PC-9 (cell line): ENCODE results near the gene ALDH9A1. TPM values are rescaled to one million over a fixed set of nuclear protein-coding genes. Genes with fewer than 3 reads are reported as not detected.

Source experiments
- BruUV-seq: library from RNA; stranded (reverse); fragments of 400-500 nt; replicated peaks from 2 replicates; lab custom pipeline; 2021; lab: Mats Ljungman, UMichigan
- CTCF ChIA-PET: fragments of 300-600 bp; sonication (Branson Sonifier 250); formaldehyde crosslinking; loops from one replicate; lab custom pipeline; 2022; ENCODE audit warnings: antibody characterized with exemption; lab: Charles Lee
- POLR2A ChIA-PET: fragments of 300-600 bp; sonication (Branson Sonifier 250); formaldehyde crosslinking; loops from one replicate; lab custom pipeline; 2022; ENCODE audit warnings: antibody characterized with exemption; ENCODE audit not compliant: unreplicated experiment; lab: Charles Lee
- DNase-seq, 2 experiments: peaks; one replicate each; pipeline versions ENCODE4 v3.0.0 to v3.0.0-alpha.2; 2015 to 2022; ENCODE audit warnings: mixed read lengths in 1 of 2
- H2AFZ ChIP-seq: fragments of 200-600 bp; sonication (generic); 2 replicates; pipeline ENCODE4 v1.8.1; 2017; ENCODE audit warnings: antibody characterized with exemption
- H3F3A ChIP-seq: fragments of 200-600 bp; sonication (generic); 2 replicates; pipeline ENCODE4 v1.8.1; 2017; ENCODE audit warnings: antibody characterized with exemption, mild to moderate bottlenecking, low read depth; ENCODE audit not compliant: insufficient read depth
- H3K27ac ChIP-seq: fragments of 200-600 bp; sonication (generic); 2 replicates; pipeline ENCODE4 v1.6.1; 2016; ENCODE audit warnings: mixed run types
- H3K27me3 ChIP-seq: fragments of 200-600 bp; sonication (generic); 2 replicates; pipeline ENCODE4 v1.6.1; 2016; ENCODE audit warnings: low read depth, mixed run types; ENCODE audit not compliant: insufficient read depth
- H3K36me3 ChIP-seq: fragments of 200-600 bp; sonication (generic); 2 replicates; pipeline ENCODE4 v1.6.1; 2016; ENCODE audit warnings: low read depth, mixed run types
- H3K4me1 ChIP-seq: fragments of 200-600 bp; sonication (generic); replicated peaks from 2 replicates; pipeline ENCODE4 v1.6.1; 2016; ENCODE audit warnings: mixed run types; ENCODE audit not compliant: insufficient read depth
- H3K4me2 ChIP-seq: fragments of 200-600 bp; sonication (generic); 2 replicates; pipeline ENCODE4 v1.6.1; 2017; ENCODE audit warnings: mixed run types
- H3K4me3 ChIP-seq: fragments of 200-600 bp; sonication (generic); 2 replicates; pipeline ENCODE4 v1.6.1; 2016; ENCODE audit warnings: mixed run types
- H3K79me2 ChIP-seq: fragments of 200-600 bp; sonication (generic); 2 replicates; pipeline ENCODE4 v1.6.1; 2017; ENCODE audit warnings: low read depth, mixed run types
- H3K9me2 ChIP-seq: fragments of 200-600 bp; sonication (generic); 2 replicates; pipeline ENCODE4 v1.8.1; 2017; ENCODE audit warnings: mild to moderate bottlenecking; ENCODE audit not compliant: insufficient read depth
- H3K9me3 ChIP-seq: fragments of 200-600 bp; sonication (generic); 2 replicates; pipeline ENCODE4 v1.8.1; 2016; ENCODE audit warnings: low read depth; ENCODE audit not compliant: insufficient read depth
- H4K20me1 ChIP-seq: fragments of 200-600 bp; sonication (generic); 2 replicates; pipeline ENCODE4 v1.8.1; 2017; ENCODE audit not compliant: insufficient read depth
- EZH2 ChIP-seq: fragments of 200-600 bp; sonication (generic); IDR thresholded peaks from 2 replicates; pipeline ENCODE4 v1.8.0; 2017; ENCODE audit warnings: antibody characterized with exemption, low read depth
- intact Hi-C: fragments of 100-400 bp; cut with micrococcal nuclease; formaldehyde crosslinking; loops from one replicate; pipeline ENCODE4 v1.10.0; 2022; ENCODE audit not compliant: unreplicated experiment
- total RNA-seq: library from RNA; stranded (reverse); gene quantifications from 2 replicates; pipeline ENCODE4 v1.2.3, GENCODE V29; 2021
- TF ChIP-seq, protein P1 (sequence below): fragments of 200-600 bp; sonication (generic); conservative IDR thresholded peaks from 2 replicates; pipeline ENCODE4 v1.6.1; 2017; ENCODE audit warnings: mixed run types, antibody characterized with exemption, mild to moderate bottlenecking, moderate library complexity

Gene ALDH9A1
- total RNA-seq, 1 experiment from 2014 or later, result 42.5 TPM

DNA sequence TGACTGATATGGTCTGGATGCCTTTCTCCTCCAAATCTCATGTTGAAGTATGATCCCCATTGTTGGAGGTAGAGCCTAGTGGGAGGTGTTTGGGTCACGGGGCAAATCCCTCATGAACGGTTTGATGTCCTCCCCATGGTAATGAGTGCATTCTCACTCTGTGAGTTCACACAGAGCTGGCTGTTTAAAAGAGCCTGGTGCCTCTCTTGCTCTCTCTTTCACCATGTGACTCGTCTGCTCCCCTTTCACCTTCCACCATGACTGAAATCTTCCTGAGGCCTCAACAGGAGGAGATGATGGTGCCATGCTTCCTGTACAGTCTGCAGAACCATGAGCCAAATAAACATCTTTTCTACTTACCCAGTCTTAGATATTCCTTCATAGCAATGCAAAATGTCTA lies 30.2 kb downstream of the ALDH9A1 start:
- no peak overlapping the region for H3K4me2 ChIP-seq
- intact Hi-C loops, result no loop called here

DNA sequence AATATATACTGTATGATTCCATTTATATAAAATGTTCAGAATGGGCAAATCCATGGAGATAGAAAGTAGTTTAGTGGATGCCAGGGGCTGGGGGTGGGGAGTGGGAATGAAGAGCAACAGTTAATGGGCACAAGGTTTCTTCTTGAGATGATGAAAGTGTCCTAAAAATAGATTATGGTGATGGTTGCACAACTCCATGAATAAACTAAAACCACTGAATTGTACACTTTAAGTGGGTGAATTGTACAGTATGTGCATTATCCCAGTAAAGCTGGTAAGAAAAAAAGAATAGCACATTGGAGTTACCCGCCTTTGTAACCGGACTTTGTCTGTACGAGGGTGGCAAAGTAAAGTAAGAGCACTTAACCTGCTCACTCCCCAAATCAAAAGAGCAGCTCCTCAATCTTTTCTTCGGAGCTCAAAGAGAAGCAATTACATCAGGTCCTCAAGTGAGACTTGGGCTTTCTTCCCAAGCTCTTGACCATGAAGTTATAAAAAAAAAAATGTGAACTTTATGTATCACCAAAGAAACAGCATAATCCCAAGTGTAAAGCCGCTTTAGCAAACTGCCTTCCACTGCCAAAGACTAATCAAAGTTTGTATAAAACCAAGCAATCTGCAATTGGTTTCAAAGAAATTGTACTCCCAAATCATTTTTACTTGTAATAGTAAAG lies 32.1 kb downstream of the ALDH9A1 start:
- Histone ChIP-seq H4K20me1 (no peaks in the 10 kb centered on the region), H3F3A (no peaks in the 10 kb centered on the region), H3K36me3 (peaks cover 4% of the 10 kb centered on the region; the same call in 1 of the 2 replicates), H3K4me2 (no peak overlapping the region), H3K9me3 (no peaks in the 10 kb centered on the region), H3K4me1 (no peaks in the 10 kb centered on the region), H2AFZ (no peak overlapping the region), H3K27ac (no peak overlapping the region), H3K27me3 (no peaks in the 10 kb centered on the region), H3K79me2 (no peaks in the 10 kb centered on the region), H3K4me3 (no peak overlapping the region), H3K9me2 (no peaks in the 10 kb centered on the region)
- TF ChIP-seq EZH2, result no peak
- TF ChIP-seq, protein P1, sequence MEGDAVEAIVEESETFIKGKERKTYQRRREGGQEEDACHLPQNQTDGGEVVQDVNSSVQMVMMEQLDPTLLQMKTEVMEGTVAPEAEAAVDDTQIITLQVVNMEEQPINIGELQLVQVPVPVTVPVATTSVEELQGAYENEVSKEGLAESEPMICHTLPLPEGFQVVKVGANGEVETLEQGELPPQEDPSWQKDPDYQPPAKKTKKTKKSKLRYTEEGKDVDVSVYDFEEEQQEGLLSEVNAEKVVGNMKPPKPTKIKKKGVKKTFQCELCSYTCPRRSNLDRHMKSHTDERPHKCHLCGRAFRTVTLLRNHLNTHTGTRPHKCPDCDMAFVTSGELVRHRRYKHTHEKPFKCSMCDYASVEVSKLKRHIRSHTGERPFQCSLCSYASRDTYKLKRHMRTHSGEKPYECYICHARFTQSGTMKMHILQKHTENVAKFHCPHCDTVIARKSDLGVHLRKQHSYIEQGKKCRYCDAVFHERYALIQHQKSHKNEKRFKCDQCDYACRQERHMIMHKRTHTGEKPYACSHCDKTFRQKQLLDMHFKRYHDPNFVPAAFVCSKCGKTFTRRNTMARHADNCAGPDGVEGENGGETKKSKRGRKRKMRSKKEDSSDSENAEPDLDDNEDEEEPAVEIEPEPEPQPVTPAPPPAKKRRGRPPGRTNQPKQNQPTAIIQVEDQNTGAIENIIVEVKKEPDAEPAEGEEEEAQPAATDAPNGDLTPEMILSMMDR, result no peak
- CTCF ChIA-PET, result no interaction called here
- no peak for DNase-seq
- POLR2A ChIA-PET, result no interaction called here
- intact Hi-C loops, result no loop called here
- no TSS peak for BruUV-seq

More for the DNA sequence above, 30.2 kb downstream of the ALDH9A1 start:
- Histone ChIP-seq H3K4me3 (no peak overlapping the region), H3K4me1 (no peaks in the 10 kb centered on the region), H3K27ac (no peak overlapping the region), H4K20me1 (no peaks in the 10 kb centered on the region), H3K36me3 (peaks cover under 1% of the 10 kb centered on the region; the same call in 1 of the 2 replicates), H3K9me2 (no peaks in the 10 kb centered on the region), H3K79me2 (no peaks in the 10 kb centered on the region), H2AFZ (no peak overlapping the region), H3K9me3 (no peaks in the 10 kb centered on the region), H3K27me3 (no peaks in the 10 kb centered on the region), H3F3A (no peaks in the 10 kb centered on the region)
- TF ChIP-seq EZH2, result no peak
- ChIA-PET CTCF (no interaction called here), POLR2A (no interaction called here)
- DNase-seq, result no peak
- BruUV-seq, result no TSS peak

DNA sequence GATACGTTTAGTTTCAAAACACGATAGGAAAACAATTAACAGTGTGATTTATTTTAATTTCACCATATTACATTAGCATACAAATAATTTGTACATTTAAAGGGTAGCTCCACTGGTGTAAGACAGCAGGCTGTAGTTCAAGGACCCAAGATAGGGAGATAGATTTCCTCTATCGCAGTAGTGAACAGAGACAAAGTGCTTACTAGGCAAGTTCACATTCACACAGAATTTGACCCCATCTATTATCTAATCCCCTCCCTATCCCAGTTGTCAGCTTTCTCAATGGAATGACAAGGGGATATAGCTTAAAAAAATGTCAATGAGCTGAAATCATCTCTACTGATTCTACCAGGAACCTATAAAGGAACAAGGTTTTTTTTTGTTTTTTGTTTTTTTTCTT lies 36.2 kb downstream of the ALDH9A1 start:
- no peak overlapping the region for H3K4me3 ChIP-seq
- POLR2A ChIA-PET, result interaction anchor here (0.5 kb wide), 1 partner anchor 1179 kb away, joined by 3 read pairs; no protein-coding TSS in a partner anchor
- intact Hi-C loops, result no loop called here
- no peak overlapping the region for H3K27ac ChIP-seq
- H3K27me3 ChIP-seq, result no peaks in the 10 kb centered on the region
- H4K20me1 ChIP-seq, result no peaks in the 10 kb centered on the region
- H3K9me2 ChIP-seq, result no peaks in the 10 kb centered on the region
- CTCF ChIA-PET, result no interaction called here
- H3K4me2 ChIP-seq, result no peak overlapping the region
- no peak overlapping the region for H2AFZ ChIP-seq
- H3K4me1 ChIP-seq, result no peaks in the 10 kb centered on the region
- DNase-seq, result no peak
- peaks cover 4% of the 10 kb centered on the region; the same call in 1 of the 2 replicates for H3K36me3 ChIP-seq
- no peaks in the 10 kb centered on the region for H3K9me3 ChIP-seq
- BruUV-seq, result no TSS peak
- H3K79me2 ChIP-seq, result no peaks in the 10 kb centered on the region
- peaks cover 7% of the 10 kb centered on the region; the same call in 1 of the 2 replicates for H3F3A ChIP-seq
- no peak for TF ChIP-seq EZH2
- TF ChIP-seq, protein P1, result no peak
